ENCODE results near the gene PCDH9.
"Not testable (repeated sequence)": the region's sequence is repeated elsewhere in the genome, so short reads cannot be mapped to it uniquely, and the experiment has no call there.

Gene PCDH9

GRCh38 chr13:66896933-66897332, 333.2 kb downstream of the PCDH9 start:
- TF ChIP-seq CTCF (IDR thresholded peaks at IDR 0.05; ENCODE audit: extremely low read depth, missing control alignments): no peak
- no peak for DNase-seq (ENCODE audit: low spot score)

GRCh38 chr13:66895780-66896179, 334.4 kb downstream of the PCDH9 start:
- DNase-seq (ENCODE audit: low spot score): no peak
- TF ChIP-seq CTCF (IDR thresholded peaks at IDR 0.05; ENCODE audit: extremely low read depth, missing control alignments): no peak

- TF ChIP-seq CTCF (IDR thresholded peaks at IDR 0.05; ENCODE audit: extremely low read depth, missing control alignments): no peak
- no peak for DNase-seq (ENCODE audit: low spot score)
These were observed 334.8 kb downstream of the PCDH9 start for GRCh38 chr13:66895320-66895719.

- TF ChIP-seq CTCF (IDR thresholded peaks at IDR 0.05; ENCODE audit: extremely low read depth, missing control alignments): no peak
- no peak for DNase-seq (ENCODE audit: low spot score)
These were observed 341.4 kb downstream of the PCDH9 start for GRCh38 chr13:66888698-66889097.

- DNase-seq (ENCODE audit: low spot score): no peak
- TF ChIP-seq CTCF (IDR thresholded peaks at IDR 0.05; ENCODE audit: extremely low read depth, missing control alignments): no peak
These were observed 343.0 kb downstream of the PCDH9 start for GRCh38 chr13:66887088-66887487.

- TF ChIP-seq CTCF (IDR thresholded peaks at IDR 0.05; ENCODE audit: extremely low read depth, missing control alignments): no peak
- DNase-seq (ENCODE audit: low spot score): no peak
These were observed 343.9 kb downstream of the PCDH9 start for GRCh38 chr13:66886264-66886663.

GRCh38 chr13:66881170-66881569, 349.0 kb downstream of the PCDH9 start:
- not testable (repeated sequence) for DNase-seq (ENCODE audit: low spot score)

GRCh38 chr13:66879988-66880387, 350.1 kb downstream of the PCDH9 start:
- TF ChIP-seq CTCF (IDR thresholded peaks at IDR 0.05; ENCODE audit: extremely low read depth, missing control alignments): no peak
- no peak for DNase-seq (ENCODE audit: low spot score)

All from GM20000 (cell line).